GM12865 (cell line): ENCODE data around the gene CHST1.

Experiments
- DNase-seq: peaks from one replicate; pipeline ENCODE4 v3.0.0; 2010; ENCODE audit warnings: low read depth
- H3K4me3 ChIP-seq: 2 replicates; pipeline ENCODE4 v1.5.1; 2011; ENCODE audit warnings: mild to moderate bottlenecking, low read depth, low read length, control low read depth
- TF ChIP-seq, protein P1 (sequence below): IDR thresholded peaks from 2 replicates; pipeline ENCODE4 v1.5.1; 2011; ENCODE audit warnings: low read length, control low read depth, low read depth, inconsistent platforms; ENCODE audit not compliant: insufficient read depth; ENCODE audit errors: missing control alignments

Gene CHST1

DNA sequence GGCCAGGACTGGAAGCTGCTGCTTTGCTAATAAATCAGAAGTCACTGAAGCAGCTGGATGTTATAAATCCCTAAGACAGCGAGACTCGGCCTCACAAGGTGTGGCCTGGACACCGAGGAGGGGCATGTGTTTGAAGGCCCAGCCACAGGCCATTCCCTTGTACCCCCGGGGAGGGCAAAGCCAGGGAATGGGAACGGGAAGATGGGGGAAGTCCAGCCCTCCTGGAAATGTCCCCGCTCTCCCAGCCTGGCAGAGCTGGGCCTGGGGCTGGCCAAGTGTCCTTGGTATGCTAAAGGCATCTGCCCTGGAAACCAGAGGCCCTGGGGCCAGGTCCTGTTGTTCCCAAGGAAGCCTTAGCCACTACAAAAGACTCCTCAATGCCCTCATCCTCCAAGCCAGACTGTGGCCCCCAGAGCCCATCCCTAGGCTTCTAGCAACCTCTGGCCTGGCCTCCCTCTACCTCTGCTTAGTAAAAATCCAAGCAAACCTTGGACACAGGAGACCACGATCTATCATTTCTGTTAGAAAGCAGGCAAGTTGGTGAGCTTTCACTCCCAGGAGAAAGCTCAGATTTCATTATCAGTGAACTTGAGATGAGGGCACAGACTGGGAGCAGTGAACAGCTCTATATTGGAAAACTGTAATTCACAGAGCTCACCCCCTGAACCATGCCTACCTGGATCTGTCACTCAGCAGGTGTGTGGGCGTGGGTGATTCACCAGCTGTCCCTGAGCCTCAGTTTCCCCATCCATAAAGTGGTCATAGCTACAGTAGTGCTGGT is 11.0 kb downstream of the CHST1 start:
- no peak for DNase-seq
- no peak overlapping the region for H3K4me3 ChIP-seq
- TF ChIP-seq, protein P1, sequence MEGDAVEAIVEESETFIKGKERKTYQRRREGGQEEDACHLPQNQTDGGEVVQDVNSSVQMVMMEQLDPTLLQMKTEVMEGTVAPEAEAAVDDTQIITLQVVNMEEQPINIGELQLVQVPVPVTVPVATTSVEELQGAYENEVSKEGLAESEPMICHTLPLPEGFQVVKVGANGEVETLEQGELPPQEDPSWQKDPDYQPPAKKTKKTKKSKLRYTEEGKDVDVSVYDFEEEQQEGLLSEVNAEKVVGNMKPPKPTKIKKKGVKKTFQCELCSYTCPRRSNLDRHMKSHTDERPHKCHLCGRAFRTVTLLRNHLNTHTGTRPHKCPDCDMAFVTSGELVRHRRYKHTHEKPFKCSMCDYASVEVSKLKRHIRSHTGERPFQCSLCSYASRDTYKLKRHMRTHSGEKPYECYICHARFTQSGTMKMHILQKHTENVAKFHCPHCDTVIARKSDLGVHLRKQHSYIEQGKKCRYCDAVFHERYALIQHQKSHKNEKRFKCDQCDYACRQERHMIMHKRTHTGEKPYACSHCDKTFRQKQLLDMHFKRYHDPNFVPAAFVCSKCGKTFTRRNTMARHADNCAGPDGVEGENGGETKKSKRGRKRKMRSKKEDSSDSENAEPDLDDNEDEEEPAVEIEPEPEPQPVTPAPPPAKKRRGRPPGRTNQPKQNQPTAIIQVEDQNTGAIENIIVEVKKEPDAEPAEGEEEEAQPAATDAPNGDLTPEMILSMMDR: no peak

DNA sequence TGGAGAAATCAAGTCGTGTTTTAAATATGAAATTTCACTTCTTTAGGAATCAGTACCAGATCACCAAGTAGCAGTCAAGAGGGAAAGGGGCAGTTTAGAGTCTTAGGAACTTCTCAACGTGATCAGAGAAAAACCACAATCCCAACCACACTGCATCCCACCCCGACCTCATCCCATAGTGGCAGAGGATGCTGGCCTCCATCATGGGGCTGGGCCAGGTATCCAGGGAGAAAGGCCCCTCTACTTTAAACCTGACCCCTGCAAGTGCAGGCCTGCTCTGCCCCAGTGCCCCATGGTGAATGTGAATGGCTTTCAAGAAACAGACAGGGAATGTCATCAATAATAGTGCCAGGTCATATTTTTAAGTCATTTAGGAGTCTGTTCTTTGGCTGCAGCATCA is 12.1 kb downstream of the CHST1 start:
- TF ChIP-seq, protein P1: no peak
- H3K4me3 ChIP-seq: no peak overlapping the region
- no peak for DNase-seq

DNA sequence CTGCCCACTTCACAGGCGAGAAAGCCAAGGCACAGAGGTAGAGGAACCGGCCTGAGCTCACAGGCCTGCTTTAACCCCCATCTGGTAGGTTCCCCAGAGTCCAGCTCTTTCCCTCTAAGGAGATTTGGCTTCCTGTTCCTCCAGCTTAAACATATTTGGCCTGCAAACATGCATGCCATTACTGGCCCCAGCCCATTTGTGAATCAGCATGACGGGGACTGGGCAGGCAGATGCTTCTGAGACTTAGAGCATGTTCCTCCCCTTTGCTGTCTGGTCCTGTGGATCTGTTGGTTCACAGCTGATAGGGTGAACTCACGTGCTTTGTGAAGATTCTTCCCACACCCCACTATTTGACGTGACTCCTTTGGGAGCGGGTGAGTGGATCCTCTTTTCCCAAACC is 12.6 kb downstream of the CHST1 start:
- no peak for DNase-seq
- TF ChIP-seq, protein P1: no peak
- H3K4me3 ChIP-seq: no peak overlapping the region

DNA sequence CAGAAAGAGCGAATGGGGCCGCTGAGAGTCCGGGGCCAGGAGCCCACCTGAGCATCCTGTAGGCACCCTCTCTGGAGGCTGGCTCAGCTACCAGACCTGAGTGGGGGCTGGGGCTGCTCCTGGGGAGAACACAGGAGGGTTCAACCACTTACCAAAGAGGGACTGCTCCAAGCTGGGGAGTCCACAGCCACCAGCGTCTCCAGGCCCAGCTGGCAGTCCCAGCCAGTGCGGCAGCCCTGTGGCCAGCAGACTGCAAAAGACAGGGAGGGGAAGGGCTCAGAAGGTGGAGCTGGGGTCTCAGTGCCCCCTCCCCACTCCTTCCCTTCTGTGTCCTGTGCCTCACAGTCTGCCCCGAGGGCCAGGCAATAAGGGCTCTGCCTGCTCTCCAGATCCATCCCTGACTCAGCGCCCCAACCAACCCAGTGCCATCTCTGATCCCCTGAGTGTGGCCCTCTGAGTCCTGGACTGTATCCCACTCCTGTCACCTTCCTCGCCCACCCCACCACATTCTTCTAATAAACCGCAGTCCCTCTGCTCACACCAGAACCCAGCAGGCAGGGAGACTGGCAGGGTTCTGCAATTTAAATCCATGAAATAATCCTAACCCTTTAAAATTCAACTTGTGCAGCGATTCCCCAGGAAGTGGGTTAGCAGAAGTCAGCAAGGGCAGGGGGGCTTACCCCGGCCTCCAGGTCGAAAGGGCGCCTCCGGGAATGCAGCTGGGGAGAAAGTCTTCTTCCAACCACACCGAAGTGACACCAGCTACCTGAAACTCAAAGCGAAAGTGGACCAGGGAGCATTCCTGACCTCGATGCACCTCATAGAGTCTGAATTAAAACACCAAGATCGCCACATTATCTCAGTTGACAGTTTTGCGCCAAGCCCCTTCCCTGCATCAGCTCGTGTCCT is 13.3 kb downstream of the CHST1 start:
- TF ChIP-seq, protein P1: no peak
- no peak for DNase-seq

DNA sequence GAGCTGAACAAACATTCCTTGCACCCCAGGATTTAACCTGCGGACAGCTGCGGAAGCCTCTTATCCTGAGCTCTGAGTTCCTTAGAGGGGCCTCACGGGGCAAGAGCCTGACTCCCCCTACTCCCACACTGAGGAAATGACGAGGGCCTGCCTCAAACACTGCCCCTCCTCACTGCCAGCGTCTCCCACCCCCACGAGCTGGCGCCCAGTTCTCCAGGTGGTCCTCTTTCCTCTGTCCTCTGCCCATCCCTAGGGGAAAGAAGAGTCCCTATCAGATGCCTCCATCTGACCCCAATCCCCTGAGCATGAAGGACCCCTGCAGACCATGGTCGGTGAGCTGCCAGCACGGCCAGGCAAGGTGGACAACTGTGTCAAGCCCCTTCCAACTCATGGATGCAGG is 14.3 kb downstream of the CHST1 start:
- no peak for DNase-seq
- TF ChIP-seq, protein P1: no peak
- H3K4me3 ChIP-seq: no peak overlapping the region

More for the DNA sequence above, 13.3 kb downstream of the CHST1 start:
- no peak overlapping the region for H3K4me3 ChIP-seq

DNA sequence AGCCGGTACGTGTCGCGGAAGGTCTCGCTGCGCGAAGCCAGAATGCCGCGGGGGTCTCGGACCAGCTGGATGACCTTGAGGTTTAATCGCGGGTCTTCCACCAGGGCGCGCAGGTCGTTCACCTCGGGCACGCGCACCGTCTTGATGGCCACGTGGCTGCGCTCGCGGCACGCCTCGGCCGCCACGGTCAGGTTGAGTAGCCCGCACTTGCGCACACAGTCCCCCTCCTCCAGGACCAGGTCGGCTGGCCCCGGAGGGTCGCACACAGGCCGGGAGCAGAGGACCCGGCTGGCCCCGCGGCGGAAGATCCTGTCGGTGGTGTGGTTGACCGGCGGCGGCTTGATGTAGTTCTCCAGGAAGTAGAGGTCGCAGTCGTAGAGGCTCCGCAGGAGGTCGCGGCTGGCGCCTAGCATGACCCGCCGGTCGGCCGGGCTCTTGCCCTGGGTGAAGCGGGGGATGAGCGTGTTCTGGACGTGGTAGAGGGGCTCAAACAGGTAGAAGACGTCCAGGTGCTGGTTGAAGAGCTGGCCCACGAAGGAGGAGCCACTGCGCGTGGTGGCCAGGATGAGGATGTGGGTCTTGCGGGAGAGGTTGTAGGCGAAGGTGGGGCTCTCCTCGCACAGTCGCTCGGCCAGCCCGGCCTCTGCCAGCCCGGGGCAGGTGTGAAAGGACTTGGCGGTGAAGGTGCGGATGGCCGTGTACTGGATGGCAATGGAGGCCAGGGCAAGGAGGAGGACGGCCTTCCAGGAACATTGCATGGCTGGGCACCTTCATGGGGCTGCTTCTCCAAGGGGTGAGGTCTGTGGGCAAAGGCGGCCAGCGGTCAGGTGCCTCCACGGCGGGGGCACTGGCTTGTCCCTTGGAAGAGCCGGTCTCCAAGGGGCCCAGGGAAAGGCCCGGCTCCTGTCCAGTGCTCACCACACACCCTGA is 15.0 kb downstream of the CHST1 start:
- TF ChIP-seq, protein P1: no peak
- DNase-seq: no peak
- H3K4me3 ChIP-seq: no peak overlapping the region
